ENCODE data around the gene AFDN.

The AFDN gene

GRCh38 chr6:167984876-167985604 lies 158.3 kb downstream of the AFDN start:
- no peak overlapping the region for H3K4me3 ChIP-seq (ENCODE audit: severe bottlenecking)
- no peaks in the 10 kb centered on the region for H3K27me3 ChIP-seq (ENCODE audit: insufficient read depth, poor library complexity, severe bottlenecking)
- H3K36me3 ChIP-seq (ENCODE audit: low read depth) = no peaks in the 10 kb centered on the region
- TF ChIP-seq, protein P1, sequence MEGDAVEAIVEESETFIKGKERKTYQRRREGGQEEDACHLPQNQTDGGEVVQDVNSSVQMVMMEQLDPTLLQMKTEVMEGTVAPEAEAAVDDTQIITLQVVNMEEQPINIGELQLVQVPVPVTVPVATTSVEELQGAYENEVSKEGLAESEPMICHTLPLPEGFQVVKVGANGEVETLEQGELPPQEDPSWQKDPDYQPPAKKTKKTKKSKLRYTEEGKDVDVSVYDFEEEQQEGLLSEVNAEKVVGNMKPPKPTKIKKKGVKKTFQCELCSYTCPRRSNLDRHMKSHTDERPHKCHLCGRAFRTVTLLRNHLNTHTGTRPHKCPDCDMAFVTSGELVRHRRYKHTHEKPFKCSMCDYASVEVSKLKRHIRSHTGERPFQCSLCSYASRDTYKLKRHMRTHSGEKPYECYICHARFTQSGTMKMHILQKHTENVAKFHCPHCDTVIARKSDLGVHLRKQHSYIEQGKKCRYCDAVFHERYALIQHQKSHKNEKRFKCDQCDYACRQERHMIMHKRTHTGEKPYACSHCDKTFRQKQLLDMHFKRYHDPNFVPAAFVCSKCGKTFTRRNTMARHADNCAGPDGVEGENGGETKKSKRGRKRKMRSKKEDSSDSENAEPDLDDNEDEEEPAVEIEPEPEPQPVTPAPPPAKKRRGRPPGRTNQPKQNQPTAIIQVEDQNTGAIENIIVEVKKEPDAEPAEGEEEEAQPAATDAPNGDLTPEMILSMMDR (IDR thresholded peaks at IDR 0.05; ENCODE audit: poor library complexity, severe bottlenecking) = no peak
- no peak overlapping the region for H3K27ac ChIP-seq (ENCODE audit: poor library complexity, severe bottlenecking)
- no peaks in the 10 kb centered on the region for H3K4me1 ChIP-seq (ENCODE audit: insufficient read depth, poor library complexity, severe bottlenecking)
- no peak for DNase-seq (ENCODE audit: low spot score)
- no peak for ATAC-seq (ENCODE audit: low read depth)
- H3K9me3 ChIP-seq (ENCODE audit: severe bottlenecking) = no peaks in the 10 kb centered on the region

DNA sequence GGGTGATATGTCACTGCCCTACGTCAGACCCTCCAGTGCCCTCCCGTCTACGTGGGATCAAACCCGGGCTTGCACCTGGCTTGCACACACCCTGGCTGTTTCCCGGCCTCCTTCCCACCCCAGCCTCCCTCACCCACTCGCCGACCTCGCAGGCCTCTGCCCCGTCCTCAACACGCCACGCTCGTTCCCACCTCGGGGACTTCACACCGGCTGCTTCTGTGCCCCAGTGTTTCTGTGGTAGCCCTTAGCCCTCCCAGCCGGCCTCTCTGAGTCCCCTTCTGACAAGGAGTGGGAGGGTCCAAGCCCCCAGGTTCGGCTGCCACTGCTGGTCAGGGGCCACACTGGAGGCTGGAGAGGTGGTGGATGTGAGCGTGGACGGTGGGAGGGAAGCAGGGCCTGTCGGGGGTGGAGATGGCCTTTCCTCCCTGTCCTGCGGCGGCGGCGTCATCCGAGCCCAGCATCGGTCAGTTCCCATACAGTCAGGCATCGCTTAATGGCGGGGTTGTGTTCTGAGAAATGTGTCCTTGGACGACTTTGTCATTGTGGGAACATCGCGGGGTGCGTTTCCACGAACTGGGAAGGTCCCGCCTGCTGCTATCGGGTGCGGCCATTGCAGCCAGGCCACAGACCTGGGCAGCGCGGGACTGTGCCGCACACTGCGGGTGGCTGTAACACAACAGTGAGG lies 159.3 kb downstream of the AFDN start:
- TF ChIP-seq, protein P1 (IDR thresholded peaks at IDR 0.05; ENCODE audit: poor library complexity, severe bottlenecking) = no peak
- no peak for DNase-seq (ENCODE audit: low spot score)
- no peaks in the 10 kb centered on the region for H3K4me1 ChIP-seq (ENCODE audit: insufficient read depth, poor library complexity, severe bottlenecking)
- no peak overlapping the region for H3K27ac ChIP-seq (ENCODE audit: poor library complexity, severe bottlenecking)
- no peak for ATAC-seq (ENCODE audit: low read depth)
- no peaks in the 10 kb centered on the region for H3K36me3 ChIP-seq (ENCODE audit: low read depth)
- no peak overlapping the region for H3K4me3 ChIP-seq (ENCODE audit: severe bottlenecking)
- no peaks in the 10 kb centered on the region for H3K27me3 ChIP-seq (ENCODE audit: insufficient read depth, poor library complexity, severe bottlenecking)
- no peaks in the 10 kb centered on the region for H3K9me3 ChIP-seq (ENCODE audit: severe bottlenecking)

GRCh38 chr6:167987396-167988153 lies 160.9 kb downstream of the AFDN start:
- no peak overlapping the region for H3K4me3 ChIP-seq (ENCODE audit: severe bottlenecking)
- H3K4me1 ChIP-seq (ENCODE audit: insufficient read depth, poor library complexity, severe bottlenecking) = no peaks in the 10 kb centered on the region
- ATAC-seq (ENCODE audit: low read depth) (no peak), DNase-seq (ENCODE audit: low spot score) (no peak)
- H3K27ac ChIP-seq (ENCODE audit: poor library complexity, severe bottlenecking) = no peak overlapping the region
- H3K9me3 ChIP-seq (ENCODE audit: severe bottlenecking) = no peaks in the 10 kb centered on the region
- TF ChIP-seq, protein P1 (IDR thresholded peaks at IDR 0.05; ENCODE audit: poor library complexity, severe bottlenecking) = no peak
- no peaks in the 10 kb centered on the region for H3K27me3 ChIP-seq (ENCODE audit: insufficient read depth, poor library complexity, severe bottlenecking)
- H3K36me3 ChIP-seq (ENCODE audit: low read depth) = no peaks in the 10 kb centered on the region

DNA sequence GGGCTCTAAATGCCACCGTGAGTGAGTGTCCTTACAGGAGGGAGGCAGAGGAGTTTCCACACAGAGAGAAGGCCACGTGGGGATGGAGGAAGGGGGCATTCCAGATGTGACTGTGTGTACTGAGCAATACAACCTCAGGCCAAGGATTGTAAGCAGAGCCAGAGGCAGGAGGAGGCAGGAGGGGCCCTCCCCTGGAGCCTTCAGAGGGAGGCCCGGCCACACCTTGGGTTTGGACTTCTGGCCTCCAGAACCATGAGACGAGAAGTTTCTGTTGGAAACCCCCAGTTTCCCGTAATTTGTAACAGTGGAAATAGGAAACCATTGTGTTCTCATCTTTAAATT lies 161.4 kb downstream of the AFDN start:
- TF ChIP-seq, protein P1 (IDR thresholded peaks at IDR 0.05; ENCODE audit: poor library complexity, severe bottlenecking) = no peak
- no peak overlapping the region for H3K27ac ChIP-seq (ENCODE audit: poor library complexity, severe bottlenecking)
- no peak for ATAC-seq (ENCODE audit: low read depth)
- no peaks in the 10 kb centered on the region for H3K4me1 ChIP-seq (ENCODE audit: insufficient read depth, poor library complexity, severe bottlenecking)
- no peaks in the 10 kb centered on the region for H3K27me3 ChIP-seq (ENCODE audit: insufficient read depth, poor library complexity, severe bottlenecking)
- H3K36me3 ChIP-seq (ENCODE audit: low read depth) = no peaks in the 10 kb centered on the region
- DNase-seq (ENCODE audit: low spot score) = no peak
- H3K9me3 ChIP-seq (ENCODE audit: severe bottlenecking) = no peaks in the 10 kb centered on the region
- H3K4me3 ChIP-seq (ENCODE audit: severe bottlenecking) = no peak overlapping the region
